ENCODE measurements around the gene TNIP1. TPM values are rescaled to one million over a fixed set of nuclear protein-coding genes. Genes with fewer than 3 reads are reported as not detected.

The TNIP1 gene
- total RNA-seq, 1 experiment from 2014 or later: 122 TPM

GRCh38 chr5:151068433-151069197 lies 12.2 kb downstream of the TNIP1 start:
- ChIA-PET CTCF (interaction anchor here (0.6 kb wide), 1 partner anchor 47 kb away, joined by 4 read pairs; no protein-coding TSS in a partner anchor), POLR2A (ENCODE audit: unreplicated experiment) (interaction anchor here (0.5 kb wide), 1 partner anchor 8 kb away, joined by 3 read pairs; no protein-coding TSS in a partner anchor)
- peaks cover 32% of the 10 kb centered on the region for H3K4me1 ChIP-seq (replicated peaks; ENCODE audit: insufficient read depth)

GRCh38 chr5:151067632-151068432 lies 13.0 kb downstream of the TNIP1 start:
- H3K27me3 ChIP-seq (ENCODE audit: insufficient read depth, low read depth): no peaks in the 10 kb centered on the region
- BruUV-seq (replicated peaks): no TSS peak
- intact Hi-C loops (cut with micrococcal nuclease; ENCODE audit: unreplicated experiment): no loop called here
- peaks cover 88% of the 10 kb centered on the region for H3K79me2 ChIP-seq (ENCODE audit: low read depth)
- no peaks in the 10 kb centered on the region for H3K9me3 ChIP-seq (ENCODE audit: insufficient read depth, low read depth)
- ChIA-PET POLR2A (ENCODE audit: unreplicated experiment) (no interaction called here), CTCF (interaction anchor here (0.6 kb wide), 1 partner anchor 48 kb away, joined by 4 read pairs; no protein-coding TSS in a partner anchor)
- H3K4me1 ChIP-seq (replicated peaks; ENCODE audit: insufficient read depth): peaks cover 32% of the 10 kb centered on the region
- no peaks in the 10 kb centered on the region for H3K9me2 ChIP-seq (ENCODE audit: insufficient read depth)
- H3K27ac ChIP-seq: no peak overlapping the region
- H2AFZ ChIP-seq: no peak overlapping the region
- no peak for DNase-seq
- peaks cover 9% of the 10 kb centered on the region for H3F3A ChIP-seq (ENCODE audit: insufficient read depth, low read depth)
- no peak overlapping the region for H3K4me2 ChIP-seq
- peaks cover 3% of the 10 kb centered on the region for H3K36me3 ChIP-seq (ENCODE audit: low read depth)
- TF ChIP-seq EZH2 (IDR thresholded peaks at IDR 0.05; ENCODE audit: low read depth) (no peak), CTCF (conservative IDR thresholded peaks at IDR 0.05) (no peak)
- H3K4me3 ChIP-seq: no peak overlapping the region
- H4K20me1 ChIP-seq (ENCODE audit: insufficient read depth): no peaks in the 10 kb centered on the region; the same call in 1 of the 2 replicates

More at GRCh38 chr5:151068433-151069197, 12.2 kb downstream of the TNIP1 start:
- intact Hi-C loops (cut with micrococcal nuclease; ENCODE audit: unreplicated experiment): no loop called here
- no peak for TF ChIP-seq CTCF (conservative IDR thresholded peaks at IDR 0.05)
- TF ChIP-seq EZH2 (IDR thresholded peaks at IDR 0.05; ENCODE audit: low read depth): no peak
- H3K27ac ChIP-seq: no peak overlapping the region
- no TSS peak for BruUV-seq (replicated peaks)
- H4K20me1 ChIP-seq (ENCODE audit: insufficient read depth): no peaks in the 10 kb centered on the region; the same call in 1 of the 2 replicates
- H3K4me2 ChIP-seq: no peak overlapping the region
- peaks cover 4% of the 10 kb centered on the region for H3K36me3 ChIP-seq (ENCODE audit: low read depth)
- peaks cover 93% of the 10 kb centered on the region for H3K79me2 ChIP-seq (ENCODE audit: low read depth)
- H3K9me3 ChIP-seq (ENCODE audit: insufficient read depth, low read depth): no peaks in the 10 kb centered on the region
- no peaks in the 10 kb centered on the region for H3K27me3 ChIP-seq (ENCODE audit: insufficient read depth, low read depth)
- no peaks in the 10 kb centered on the region for H3K9me2 ChIP-seq (ENCODE audit: insufficient read depth)
- peaks cover 16% of the 10 kb centered on the region for H3F3A ChIP-seq (ENCODE audit: insufficient read depth, low read depth)
- H2AFZ ChIP-seq: no peak overlapping the region
- H3K4me3 ChIP-seq: no peak overlapping the region
- DNase-seq: no peak

- ChIA-PET CTCF (no interaction called here), POLR2A (ENCODE audit: unreplicated experiment) (no interaction called here)
- TF ChIP-seq CTCF (conservative IDR thresholded peaks at IDR 0.05): no peak
- TF ChIP-seq EZH2 (IDR thresholded peaks at IDR 0.05; ENCODE audit: low read depth): no peak
- Histone ChIP-seq H3K27me3 (ENCODE audit: insufficient read depth, low read depth) (no peaks in the 10 kb centered on the region), H3K4me2 (no peak overlapping the region), H3K4me3 (no peak overlapping the region), H3K27ac (no peak overlapping the region), H3K36me3 (ENCODE audit: low read depth) (peaks cover 8% of the 10 kb centered on the region), H3K4me1 (replicated peaks; ENCODE audit: insufficient read depth) (peaks cover 29% of the 10 kb centered on the region), H3K9me2 (ENCODE audit: insufficient read depth) (no peaks in the 10 kb centered on the region), H3F3A (ENCODE audit: insufficient read depth, low read depth) (peaks cover 2% of the 10 kb centered on the region), H4K20me1 (ENCODE audit: insufficient read depth) (no peaks in the 10 kb centered on the region; the same call in 1 of the 2 replicates), H3K9me3 (ENCODE audit: insufficient read depth, low read depth) (no peaks in the 10 kb centered on the region), H3K79me2 (ENCODE audit: low read depth) (peaks cover 85% of the 10 kb centered on the region), H2AFZ (no peak overlapping the region)
- no TSS peak for BruUV-seq (replicated peaks)
- intact Hi-C loops (cut with micrococcal nuclease; ENCODE audit: unreplicated experiment): no loop called here
- no peak for DNase-seq
Observed at GRCh38 chr5:151066920-151067319, 13.9 kb downstream of the TNIP1 start.
